ENCODE data around the gene LRPAP1.

The LRPAP1 gene

GRCh38 chr4:3466691-3467600 is 65.3 kb downstream of the LRPAP1 start:
- H3K9me3 ChIP-seq (ENCODE audit: insufficient read depth, low read length) = no peaks in the 10 kb centered on the region
- no peak for DNase-seq (ENCODE audit: low read depth, low spot score)
- H3K27me3 ChIP-seq (ENCODE audit: insufficient read depth, insufficient read length) = peaks cover 88% of the 10 kb centered on the region
- peaks cover 19% of the 10 kb centered on the region for H3K4me1 ChIP-seq (ENCODE audit: insufficient read depth, insufficient read length)
- H3K36me3 ChIP-seq (ENCODE audit: insufficient read depth, insufficient read length, low read length) = no peaks in the 10 kb centered on the region
- no peak overlapping the region for H3K4me3 ChIP-seq (ENCODE audit: insufficient read length, low read depth)
- TF ChIP-seq ZNF274 (IDR thresholded peaks at IDR 0.05; ENCODE audit: low read depth, low read length) (no peak), YY1 (IDR thresholded peaks at IDR 0.05; ENCODE audit: insufficient read depth, insufficient read length) (no peak), SUZ12 (IDR thresholded peaks at IDR 0.05; ENCODE audit: extremely low read depth, insufficient read depth, insufficient read length) (no peak)
- peak overlapping the region; percentile 12 for H3K9ac ChIP-seq (ENCODE audit: insufficient read length, low read depth)

GRCh38 chr4:3465698-3466671 is 66.2 kb downstream of the LRPAP1 start:
- H3K9me3 ChIP-seq (ENCODE audit: insufficient read depth, low read length) = peaks cover 1% of the 10 kb centered on the region; the same call in 1 of the 2 replicates
- peak overlapping the region; percentile 47 for H3K9ac ChIP-seq (ENCODE audit: insufficient read length, low read depth)
- H3K4me3 ChIP-seq (ENCODE audit: insufficient read length, low read depth) = no peak overlapping the region
- H3K4me1 ChIP-seq (ENCODE audit: insufficient read depth, insufficient read length) = peaks cover 22% of the 10 kb centered on the region
- DNase-seq (ENCODE audit: low read depth, low spot score) = no peak
- H3K27me3 ChIP-seq (ENCODE audit: insufficient read depth, insufficient read length) = peaks cover 88% of the 10 kb centered on the region
- no peaks in the 10 kb centered on the region for H3K36me3 ChIP-seq (ENCODE audit: insufficient read depth, insufficient read length, low read length)
- TF ChIP-seq SUZ12 (IDR thresholded peaks at IDR 0.05; ENCODE audit: extremely low read depth, insufficient read depth, insufficient read length) (no peak), YY1 (IDR thresholded peaks at IDR 0.05; ENCODE audit: insufficient read depth, insufficient read length) (no peak), ZNF274 (IDR thresholded peaks at IDR 0.05; ENCODE audit: low read depth, low read length) (no peak)

GRCh38 chr4:3464911-3465697 is 67.1 kb downstream of the LRPAP1 start:
- Histone ChIP-seq H3K27me3 (ENCODE audit: insufficient read depth, insufficient read length) (peaks cover 87% of the 10 kb centered on the region), H3K36me3 (ENCODE audit: insufficient read depth, insufficient read length, low read length) (no peaks in the 10 kb centered on the region), H3K4me1 (ENCODE audit: insufficient read depth, insufficient read length) (peaks cover 16% of the 10 kb centered on the region), H3K4me3 (ENCODE audit: insufficient read length, low read depth) (no peak overlapping the region), H3K9ac (ENCODE audit: insufficient read length, low read depth) (peak overlapping the region; percentile 39), H3K9me3 (ENCODE audit: insufficient read depth, low read length) (peaks cover 10% of the 10 kb centered on the region; the same call in 1 of the 2 replicates)
- TF ChIP-seq YY1 (IDR thresholded peaks at IDR 0.05; ENCODE audit: insufficient read depth, insufficient read length) (no peak), SUZ12 (IDR thresholded peaks at IDR 0.05; ENCODE audit: extremely low read depth, insufficient read depth, insufficient read length) (no peak), ZNF274 (IDR thresholded peaks at IDR 0.05; ENCODE audit: low read depth, low read length) (no peak)
- DNase-seq (ENCODE audit: low read depth, low spot score) = no peak

GRCh38 chr4:3464349-3464905 is 67.8 kb downstream of the LRPAP1 start:
- Histone ChIP-seq H3K9me3 (ENCODE audit: insufficient read depth, low read length) (peaks cover 12% of the 10 kb centered on the region; the same call in 1 of the 2 replicates), H3K36me3 (ENCODE audit: insufficient read depth, insufficient read length, low read length) (no peaks in the 10 kb centered on the region), H3K27me3 (ENCODE audit: insufficient read depth, insufficient read length) (peaks cover 86% of the 10 kb centered on the region), H3K4me3 (ENCODE audit: insufficient read length, low read depth) (no peak overlapping the region), H3K4me1 (ENCODE audit: insufficient read depth, insufficient read length) (peaks cover 15% of the 10 kb centered on the region), H3K9ac (ENCODE audit: insufficient read length, low read depth) (peak overlapping the region; percentile 46)
- TF ChIP-seq SUZ12 (IDR thresholded peaks at IDR 0.05; ENCODE audit: extremely low read depth, insufficient read depth, insufficient read length) (no peak), YY1 (IDR thresholded peaks at IDR 0.05; ENCODE audit: insufficient read depth, insufficient read length) (no peak), ZNF274 (IDR thresholded peaks at IDR 0.05; ENCODE audit: low read depth, low read length) (no peak)
- DNase-seq (ENCODE audit: low read depth, low spot score) = no peak

- Histone ChIP-seq H3K36me3 (ENCODE audit: insufficient read depth, insufficient read length, low read length) (no peaks in the 10 kb centered on the region), H3K27me3 (ENCODE audit: insufficient read depth, insufficient read length) (peaks cover 86% of the 10 kb centered on the region), H3K9me3 (ENCODE audit: insufficient read depth, low read length) (peaks cover 12% of the 10 kb centered on the region; the same call in 1 of the 2 replicates), H3K9ac (ENCODE audit: insufficient read length, low read depth) (peak overlapping the region; percentile 46), H3K4me3 (ENCODE audit: insufficient read length, low read depth) (no peak overlapping the region), H3K4me1 (ENCODE audit: insufficient read depth, insufficient read length) (peaks cover 15% of the 10 kb centered on the region)
- TF ChIP-seq ZNF274 (IDR thresholded peaks at IDR 0.05; ENCODE audit: low read depth, low read length) = no peak
- no peak for TF ChIP-seq YY1 (IDR thresholded peaks at IDR 0.05; ENCODE audit: insufficient read depth, insufficient read length)
- TF ChIP-seq SUZ12 (IDR thresholded peaks at IDR 0.05; ENCODE audit: extremely low read depth, insufficient read depth, insufficient read length) = no peak
- DNase-seq (ENCODE audit: low read depth, low spot score) = no peak
These were observed 68.5 kb downstream of the LRPAP1 start for GRCh38 chr4:3463556-3464348.

All from NT2/D1 (cell line).